HCT116 (cell line): ENCODE data around the gene LRP1B. TPM values are rescaled to one million over a fixed set of nuclear protein-coding genes. Genes with fewer than 3 reads are reported as not detected.

ENCODE experiments used
- ATAC-seq: fragments of 200-7000 bp; cut with Tn5 transposase; 2 replicates; pipeline ENCODE4 v1.9.1; 2020; ENCODE audit warnings: mild to moderate bottlenecking, moderate library complexity
- BruUV-seq: library from RNA; stranded (reverse); fragments of 400-500 nt; replicated peaks from 2 replicates; lab custom pipeline; 2021; lab: Mats Ljungman, UMichigan
- CTCF ChIA-PET: fragments of 300-600 bp; sonication (Branson Sonifier 250); formaldehyde crosslinking; loops from one replicate; lab custom pipeline; 2021; ENCODE audit warnings: antibody characterized with exemption; lab: Charles Lee
- POLR2A ChIA-PET: fragments of 300-600, 350-600 bp; sonication (Branson Sonifier 250); formaldehyde crosslinking; loops from one replicate; lab custom pipeline; 2021; ENCODE audit warnings: antibody characterized with exemption; lab: Charles Lee
- RAD21 ChIA-PET, 2 experiments: fragments of 300-600 bp; sonication (Branson Sonifier 250); formaldehyde crosslinking; loops; one replicate each; lab custom pipeline; 2023; ENCODE audit warnings: low total read pairs in 2 of 2; ENCODE audit not compliant: uncharacterized antibody in 2 of 2, unreplicated experiment in 2 of 2, low non-redundant PET in 1 of 2; lab: Charles Lee
- DNase-seq: peaks from one replicate; pipeline ENCODE4 v3.0.0-alpha.2; 2010; ENCODE audit warnings: low read depth, low spot score
- H2AFZ ChIP-seq: fragments of 200-600 bp; shearing (Covaris generic), sonication (generic); 2 replicates; pipeline ENCODE4 v1.6.1; 2017; ENCODE audit warnings: low read depth, mixed run types, mixed read lengths, antibody characterized with exemption, low read length; ENCODE audit not compliant: poor library complexity, severe bottlenecking
- H3K27ac ChIP-seq: 2 replicates; pipeline ENCODE4 v1.5.1; 2012; ENCODE audit warnings: low read depth, low read length
- H3K27me3 ChIP-seq: fragments of 200-600 bp; sonication (generic); 2 replicates; pipeline ENCODE4 v1.6.1; 2016; ENCODE audit warnings: mixed run types, low read length, mixed read lengths; ENCODE audit not compliant: insufficient read depth
- H3K36me3 ChIP-seq, 2 experiments: fragments of 200-500 bp in 1 of 2; fragments of 200-600 bp in 1 of 2; sonication (Bioruptor generic) in 1 of 2; sonication (generic) in 1 of 2; 2 replicates each; pipeline versions ENCODE4 v1.5.1 to v1.6.1; 2014 to 2016; ENCODE audit warnings: low read length in 2 of 2, inconsistent platforms in 1 of 2, mixed read lengths in 1 of 2, mixed run types in 1 of 2; ENCODE audit not compliant: insufficient read depth in 2 of 2, control insufficient read depth in 1 of 2
- H3K4me1 ChIP-seq, 2 experiments: fragments of 200-600 bp in 1 of 2; sonication (generic) in 1 of 2; 2 replicates each; pipeline versions ENCODE4 v1.5.1 to v1.6.1; 2012 to 2017; ENCODE audit warnings: low read length in 2 of 2, inconsistent platforms in 1 of 2, mild to moderate bottlenecking in 1 of 2, mixed read lengths in 1 of 2, mixed run types in 1 of 2, moderate library complexity in 1 of 2; ENCODE audit not compliant: insufficient read depth in 2 of 2, control insufficient read depth in 1 of 2
- H3K4me2 ChIP-seq: fragments of 200-600 bp; sonication (generic); 2 replicates; pipeline ENCODE4 v1.6.1; 2017; ENCODE audit warnings: mixed run types, low read length, mixed read lengths
- H3K4me3 ChIP-seq, 2 experiments: fragments of 200-600 bp in 1 of 2; sonication (generic) in 1 of 2; replicated peaks in 1 of 2; 2 replicates each; pipeline ENCODE4 v1.5.1; 2011 to 2016; ENCODE audit warnings: low read length in 2 of 2, control low read depth in 1 of 2, low read depth in 1 of 2, mild to moderate bottlenecking in 1 of 2, mixed read lengths in 1 of 2, mixed run types in 1 of 2
- H3K79me2 ChIP-seq: fragments of 200-600 bp; sonication (generic); 2 replicates; pipeline ENCODE4 v1.6.1; 2017; ENCODE audit warnings: mild to moderate bottlenecking, mixed run types, low read length, moderate library complexity, mixed read lengths; ENCODE audit not compliant: insufficient read depth
- H3K9ac ChIP-seq: fragments of 200-600 bp; sonication (generic); 2 replicates; pipeline ENCODE4 v1.6.1; 2016; ENCODE audit warnings: low read length, mixed read lengths
- H3K9me2 ChIP-seq: fragments of 200-600 bp; sonication (generic), shearing (Covaris generic); 2 replicates; pipeline ENCODE4 v1.6.1; 2017; ENCODE audit warnings: mixed run types, mild to moderate bottlenecking, moderate library complexity; ENCODE audit not compliant: insufficient read depth
- H3K9me3 ChIP-seq, 2 experiments: fragments of 200-500 bp in 1 of 2; fragments of 200-600 bp in 1 of 2; sonication (Bioruptor generic) in 1 of 2; sonication (generic) in 1 of 2; 2 replicates each; pipeline ENCODE4 v1.6.1; 2014 to 2017; ENCODE audit warnings: low read length in 2 of 2, mixed read lengths in 2 of 2, inconsistent platforms in 1 of 2, low read depth in 1 of 2, mild to moderate bottlenecking in 1 of 2, mixed run types in 1 of 2, moderate library complexity in 1 of 2; ENCODE audit not compliant: control insufficient read depth in 1 of 2, insufficient read depth in 1 of 2
- H4K20me1 ChIP-seq: fragments of 200-600 bp; sonication (generic), shearing (Covaris generic); 2 replicates; pipeline ENCODE4 v1.6.1; 2017; ENCODE audit warnings: mixed run types, mild to moderate bottlenecking, moderate library complexity; ENCODE audit not compliant: insufficient read depth
- CEBPB ChIP-seq: IDR thresholded peaks from 2 replicates; pipeline ENCODE4 v1.6.1; 2012; ENCODE audit warnings: low read depth
- EGR1 ChIP-seq: IDR thresholded peaks from 2 replicates; pipeline ENCODE4 v1.6.1; 2012; ENCODE audit warnings: low read depth
- EZH2 ChIP-seq: fragments of 200-600 bp; sonication (generic); IDR thresholded peaks from 2 replicates; pipeline ENCODE4 v1.6.1; 2017; ENCODE audit warnings: antibody characterized with exemption, mixed run types
- EZH2phosphoT487 ChIP-seq: fragments of 200-600 bp; IDR thresholded peaks from 2 replicates; pipeline ENCODE4 v1.6.1; 2018; ENCODE audit warnings: antibody characterized with exemption, borderline replicate concordance
- JUND ChIP-seq: IDR thresholded peaks from 2 replicates; pipeline ENCODE4 v1.6.1; 2012
- MAX ChIP-seq: IDR thresholded peaks from 2 replicates; pipeline ENCODE4 v1.6.1; 2012
- POLR2A ChIP-seq: IDR thresholded peaks from 2 replicates; pipeline ENCODE4 v1.7.0; 2011; ENCODE audit warnings: borderline replicate concordance; ENCODE audit not compliant: insufficient read depth, insufficient read length; ENCODE audit errors: extremely low read depth
- POLR2AphosphoS5 ChIP-seq: IDR thresholded peaks from 2 replicates; pipeline ENCODE4 v1.6.1; 2011; ENCODE audit warnings: mild to moderate bottlenecking, low read depth, low read length, moderate library complexity
- REST ChIP-seq: IDR thresholded peaks from 2 replicates; pipeline ENCODE4 v1.6.1; 2012; ENCODE audit warnings: low read depth
- SRF ChIP-seq: IDR thresholded peaks from 2 replicates; pipeline ENCODE4 v1.6.1; 2012; ENCODE audit warnings: low read depth
- TCF7L2 ChIP-seq: IDR thresholded peaks from 2 replicates; pipeline ENCODE4 v1.7.0; 2011; ENCODE audit warnings: borderline replicate concordance, inconsistent platforms; ENCODE audit not compliant: insufficient read depth, insufficient read length; ENCODE audit errors: extremely low read depth
- intact Hi-C: fragments of 100-400 bp; cut with micrococcal nuclease; formaldehyde crosslinking; loops from 2 replicates; pipeline ENCODE4 v1.10.0; 2022
- total RNA-seq: library from RNA; stranded (reverse); gene quantifications from one replicate; pipeline ENCODE4 v1.2.1, GENCODE V29; 2021; ENCODE audit not compliant: unreplicated experiment
- TF ChIP-seq, protein P1 (sequence below): IDR thresholded peaks from 2 replicates; pipeline ENCODE4 v1.6.1; 2011; ENCODE audit warnings: mild to moderate bottlenecking, low read length, moderate library complexity; ENCODE audit not compliant: insufficient replicate concordance; ENCODE audit errors: extremely low read depth
- TF ChIP-seq, protein P2 (sequence below): IDR thresholded peaks from 2 replicates; pipeline ENCODE4 v1.6.1; 2012

LRP1B gene
- total RNA-seq, 1 experiment from 2014 or later = 0.34 TPM

DNA sequence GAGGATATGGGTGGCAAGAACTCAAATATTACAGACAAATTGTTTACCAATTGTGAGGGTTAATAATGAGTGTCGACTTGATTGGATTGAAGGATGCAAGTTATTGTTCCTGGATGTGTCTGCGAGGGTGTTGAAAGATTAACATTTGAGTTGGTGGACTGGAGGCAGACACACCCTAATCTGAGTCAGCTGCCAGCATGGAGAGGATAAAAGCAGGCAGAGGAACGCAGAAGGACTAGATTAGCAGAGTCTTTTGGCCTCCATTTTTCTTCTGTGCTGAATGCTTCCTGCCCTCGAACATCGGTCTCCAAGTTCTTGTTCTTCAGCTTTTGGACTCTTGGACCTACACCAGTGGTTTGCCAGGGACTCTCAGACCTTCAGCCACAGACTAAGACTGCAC is 1503.7 kb downstream of the LRP1B start:
- ChIA-PET POLR2A (no interaction called here), RAD21 (no interaction called here), CTCF (no interaction called here)
- TF ChIP-seq CEBPB (no peak), EZH2phosphoT487 (no peak), EZH2 (no peak)
- no peaks in the 10 kb centered on the region for H3K27me3 ChIP-seq
- intact Hi-C loops = no loop called here
- BruUV-seq = no TSS peak
- no peaks in the 10 kb centered on the region for H3K36me3 ChIP-seq
- H4K20me1 ChIP-seq = no peaks in the 10 kb centered on the region
- H3K9me3 ChIP-seq = no peaks in the 10 kb centered on the region
- no peak overlapping the region for H2AFZ ChIP-seq
- H3K9me2 ChIP-seq = no peaks in the 10 kb centered on the region
- no peak overlapping the region for H3K27ac ChIP-seq
- no peaks in the 10 kb centered on the region for H3K4me1 ChIP-seq
- ATAC-seq (no peak), DNase-seq (no peak)
- no peaks in the 10 kb centered on the region for H3K79me2 ChIP-seq
- H3K9ac ChIP-seq = no peak overlapping the region
- no peak overlapping the region for H3K4me3 ChIP-seq
- no peak overlapping the region for H3K4me2 ChIP-seq

DNA sequence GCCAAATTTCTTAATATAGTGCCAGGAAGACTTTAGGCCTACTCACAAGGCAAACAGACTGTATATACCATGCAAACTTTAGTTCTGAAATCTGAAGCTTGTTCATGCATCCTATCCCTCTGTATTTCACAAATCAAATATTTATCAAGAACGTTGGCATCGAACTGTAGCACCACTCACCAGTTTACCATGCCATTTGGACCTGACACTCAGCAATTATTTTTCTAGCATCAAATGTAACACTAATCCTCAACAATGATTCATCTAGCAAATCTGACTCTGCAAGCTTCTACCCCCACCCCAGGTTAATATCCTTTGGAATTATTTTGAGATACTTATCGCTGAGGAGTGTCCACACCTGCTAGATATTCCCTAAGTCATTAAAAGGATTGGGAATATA is 1506.6 kb downstream of the LRP1B start:
- intact Hi-C loops = no loop called here
- POLR2A ChIA-PET = no interaction called here
- H3K79me2 ChIP-seq = no peaks in the 10 kb centered on the region
- TF ChIP-seq CEBPB (no peak), TCF7L2 (no peak), EGR1 (no peak), MAX (no peak), EZH2phosphoT487 (no peak), EZH2 (no peak), POLR2A (no peak), JUND (no peak), SRF (no peak), POLR2AphosphoS5 (no peak), REST (no peak)
- TF ChIP-seq, protein P1, sequence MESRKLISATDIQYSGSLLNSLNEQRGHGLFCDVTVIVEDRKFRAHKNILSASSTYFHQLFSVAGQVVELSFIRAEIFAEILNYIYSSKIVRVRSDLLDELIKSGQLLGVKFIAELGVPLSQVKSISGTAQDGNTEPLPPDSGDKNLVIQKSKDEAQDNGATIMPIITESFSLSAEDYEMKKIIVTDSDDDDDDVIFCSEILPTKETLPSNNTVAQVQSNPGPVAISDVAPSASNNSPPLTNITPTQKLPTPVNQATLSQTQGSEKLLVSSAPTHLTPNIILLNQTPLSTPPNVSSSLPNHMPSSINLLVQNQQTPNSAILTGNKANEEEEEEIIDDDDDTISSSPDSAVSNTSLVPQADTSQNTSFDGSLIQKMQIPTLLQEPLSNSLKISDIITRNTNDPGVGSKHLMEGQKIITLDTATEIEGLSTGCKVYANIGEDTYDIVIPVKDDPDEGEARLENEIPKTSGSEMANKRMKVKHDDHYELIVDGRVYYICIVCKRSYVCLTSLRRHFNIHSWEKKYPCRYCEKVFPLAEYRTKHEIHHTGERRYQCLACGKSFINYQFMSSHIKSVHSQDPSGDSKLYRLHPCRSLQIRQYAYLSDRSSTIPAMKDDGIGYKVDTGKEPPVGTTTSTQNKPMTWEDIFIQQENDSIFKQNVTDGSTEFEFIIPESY = no peak
- TF ChIP-seq, protein P2, sequence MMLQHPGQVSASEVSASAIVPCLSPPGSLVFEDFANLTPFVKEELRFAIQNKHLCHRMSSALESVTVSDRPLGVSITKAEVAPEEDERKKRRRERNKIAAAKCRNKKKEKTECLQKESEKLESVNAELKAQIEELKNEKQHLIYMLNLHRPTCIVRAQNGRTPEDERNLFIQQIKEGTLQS = no peak
- TF ChIP-seq, all 23 proteins: peak for 0
- Histone ChIP-seq H2AFZ (no peak overlapping the region), H3K27ac (no peak overlapping the region), H3K9me3 (no peaks in the 10 kb centered on the region), H3K4me2 (no peak overlapping the region), H4K20me1 (no peaks in the 10 kb centered on the region), H3K4me1 (no peaks in the 10 kb centered on the region), H3K27me3 (no peaks in the 10 kb centered on the region), H3K9me2 (no peaks in the 10 kb centered on the region), H3K4me3 (no peak overlapping the region), H3K36me3 (no peaks in the 10 kb centered on the region), H3K9ac (no peak overlapping the region)
- ChIA-PET RAD21 (no interaction called here), CTCF (no interaction called here)
- no peak for ATAC-seq
- DNase-seq = no peak
- BruUV-seq = no TSS peak
